Mucosa of stomach (tissue), 1 donor: ENCODE data around the gene INTS11.

Source experiments
- H3K27me3 ChIP-seq: one replicate; pipeline ENCODE4 v1.7.0; 2013; ENCODE audit warnings: mild to moderate bottlenecking, low read length; ENCODE audit not compliant: control insufficient read depth, insufficient read depth
- H3K36me3 ChIP-seq: one replicate; pipeline ENCODE4 v1.7.0; 2013; ENCODE audit warnings: low read length; ENCODE audit not compliant: control insufficient read depth, insufficient read depth
- H3K4me1 ChIP-seq: one replicate; pipeline ENCODE4 v1.7.0; 2013; ENCODE audit warnings: mild to moderate bottlenecking, low read length; ENCODE audit not compliant: control insufficient read depth, insufficient read depth
- H3K4me3 ChIP-seq: one replicate; pipeline ENCODE4 v1.7.0; 2013; ENCODE audit warnings: low read length
- H3K9ac ChIP-seq: one replicate; pipeline ENCODE4 v1.7.0; 2013; ENCODE audit warnings: mild to moderate bottlenecking, low read length, moderate library complexity
- H3K9me3 ChIP-seq: one replicate; pipeline ENCODE4 v1.7.0; 2013; ENCODE audit warnings: mild to moderate bottlenecking, low read length, moderate library complexity; ENCODE audit not compliant: control insufficient read depth
- donor health status: Pancreatic carcinoma.

Gene INTS11

GRCh38 chr1:1330366-1331067 is 6.1 kb upstream of the INTS11 start:
- no peaks in the 10 kb centered on the region for H3K36me3 ChIP-seq
- H3K9me3 ChIP-seq, result no peaks in the 10 kb centered on the region
- H3K27me3 ChIP-seq, result peaks cover 15% of the 10 kb centered on the region
- H3K4me1 ChIP-seq, result peaks cover 32% of the 10 kb centered on the region
- no peak overlapping the region for H3K9ac ChIP-seq
- no peak overlapping the region for H3K4me3 ChIP-seq

- no peaks in the 10 kb centered on the region for H3K36me3 ChIP-seq
- no peak overlapping the region for H3K4me3 ChIP-seq
Observed at GRCh38 chr1:1329304-1330210, 5.1 kb upstream of the INTS11 start.

GRCh38 chr1:1328254-1328653 is 3.8 kb upstream of the INTS11 start:
- peaks cover 39% of the 10 kb centered on the region for H3K4me1 ChIP-seq
- H3K9me3 ChIP-seq, result no peaks in the 10 kb centered on the region
- no peaks in the 10 kb centered on the region for H3K36me3 ChIP-seq
- H3K4me3 ChIP-seq, result no peak overlapping the region
- H3K9ac ChIP-seq, result no peak overlapping the region
- H3K27me3 ChIP-seq, result peaks cover 15% of the 10 kb centered on the region

More at GRCh38 chr1:1329304-1330210, 5.1 kb upstream of the INTS11 start:
- H3K27me3 ChIP-seq, result peaks cover 15% of the 10 kb centered on the region
- no peak overlapping the region for H3K9ac ChIP-seq
- H3K9me3 ChIP-seq, result no peaks in the 10 kb centered on the region
- H3K4me1 ChIP-seq, result peaks cover 38% of the 10 kb centered on the region

GRCh38 chr1:1327291-1327690 is 2.8 kb upstream of the INTS11 start:
- Histone ChIP-seq H3K36me3 (no peaks in the 10 kb centered on the region), H3K27me3 (peaks cover 15% of the 10 kb centered on the region), H3K4me1 (peaks cover 37% of the 10 kb centered on the region), H3K9me3 (no peaks in the 10 kb centered on the region), H3K9ac (no peak overlapping the region), H3K4me3 (no peak overlapping the region)

- Histone ChIP-seq H3K9ac (peak overlapping the region; percentile 84), H3K27me3 (peaks cover 9% of the 10 kb centered on the region), H3K36me3 (no peaks in the 10 kb centered on the region), H3K4me3 (no peak overlapping the region), H3K9me3 (no peaks in the 10 kb centered on the region), H3K4me1 (peaks cover 33% of the 10 kb centered on the region)
Observed at GRCh38 chr1:1326075-1326605, 1.7 kb upstream of the INTS11 start.

GRCh38 chr1:1325288-1326074 is 1.0 kb upstream of the INTS11 start:
- Histone ChIP-seq H3K4me3 (peak overlapping the region; percentile 71), H3K27me3 (peaks cover 2% of the 10 kb centered on the region), H3K4me1 (peaks cover 31% of the 10 kb centered on the region), H3K9me3 (no peaks in the 10 kb centered on the region), H3K36me3 (no peaks in the 10 kb centered on the region), H3K9ac (peak overlapping the region; percentile 84)

- peaks cover 31% of the 10 kb centered on the region for H3K4me1 ChIP-seq
Observed at GRCh38 chr1:1324084-1324523, 356 bp downstream of the INTS11 start.

GRCh38 chr1:1322952-1323351 is 1.5 kb downstream of the INTS11 start:
- Histone ChIP-seq H3K36me3 (no peaks in the 10 kb centered on the region), H3K4me1 (peaks cover 39% of the 10 kb centered on the region), H3K9me3 (no peaks in the 10 kb centered on the region), H3K27me3 (no peaks in the 10 kb centered on the region), H3K4me3 (no peak overlapping the region), H3K9ac (no peak overlapping the region)

More at GRCh38 chr1:1324084-1324523, 356 bp downstream of the INTS11 start:
- Histone ChIP-seq H3K4me3 (no peak overlapping the region), H3K36me3 (no peaks in the 10 kb centered on the region), H3K9me3 (no peaks in the 10 kb centered on the region), H3K9ac (peak overlapping the region; percentile 75), H3K27me3 (no peaks in the 10 kb centered on the region)

- no peaks in the 10 kb centered on the region for H3K36me3 ChIP-seq
- no peaks in the 10 kb centered on the region for H3K9me3 ChIP-seq
- H3K9ac ChIP-seq, result no peak overlapping the region
- H3K27me3 ChIP-seq, result no peaks in the 10 kb centered on the region
- peaks cover 45% of the 10 kb centered on the region for H3K4me1 ChIP-seq
- no peak overlapping the region for H3K4me3 ChIP-seq
Observed at GRCh38 chr1:1322418-1322817, 2.0 kb downstream of the INTS11 start.

GRCh38 chr1:1321477-1321876 is 3.0 kb downstream of the INTS11 start:
- Histone ChIP-seq H3K4me3 (no peak overlapping the region), H3K4me1 (peaks cover 46% of the 10 kb centered on the region), H3K36me3 (no peaks in the 10 kb centered on the region), H3K27me3 (no peaks in the 10 kb centered on the region), H3K9me3 (no peaks in the 10 kb centered on the region), H3K9ac (no peak overlapping the region)

GRCh38 chr1:1320666-1321448 is 3.6 kb downstream of the INTS11 start:
- Histone ChIP-seq H3K4me1 (peaks cover 40% of the 10 kb centered on the region), H3K9me3 (no peaks in the 10 kb centered on the region), H3K36me3 (no peaks in the 10 kb centered on the region), H3K4me3 (no peak overlapping the region), H3K27me3 (no peaks in the 10 kb centered on the region), H3K9ac (no peak overlapping the region)
